Activated CD4-positive, alpha-beta T cell treated with anti-CD3 and anti-CD28 coated beads, Interleukin-2, amount 10 ng/mL, durations not matched to agents 7 days and 5 days (primary cell): Measurements from ENCODE around the gene TBC1D1. TPM values are rescaled to one million over a fixed set of nuclear protein-coding genes. Genes with fewer than 3 reads are reported as not detected.

ENCODE experiments used
- CTCF ChIA-PET: fragments of 350-600 bp; sonication (Branson Sonifier 250); formaldehyde crosslinking; loops from one replicate; lab custom pipeline; 2021; ENCODE audit warnings: antibody characterized with exemption; lab: Charles Lee
- POLR2A ChIA-PET: fragments of 350-600 bp; sonication (Branson Sonifier 250); formaldehyde crosslinking; loops from one replicate; lab custom pipeline; 2021; ENCODE audit warnings: antibody characterized with exemption; lab: Charles Lee
- DNase-seq: peaks from one replicate; pipeline ENCODE4 v3.0.0-alpha.2; 2020
- H3K27ac Mint-ChIP-seq: one replicate; pipeline ENCODE4 v1.8.0; 2021; ENCODE audit warnings: mild to moderate bottlenecking, moderate library complexity, mixed read lengths
- H3K27me3 Mint-ChIP-seq: one replicate; pipeline ENCODE4 v1.8.0; 2021; ENCODE audit warnings: mixed read lengths
- H3K36me3 Mint-ChIP-seq: one replicate; pipeline ENCODE4 v1.8.0; 2021; ENCODE audit warnings: low read depth, mixed read lengths
- H3K4me1 Mint-ChIP-seq: one replicate; pipeline ENCODE4 v1.8.0; 2021; ENCODE audit warnings: mixed read lengths
- H3K4me3 Mint-ChIP-seq: one replicate; pipeline ENCODE4 v1.8.0; 2021; ENCODE audit warnings: mild to moderate bottlenecking, moderate library complexity, mixed read lengths
- H3K9me3 Mint-ChIP-seq: one replicate; pipeline ENCODE4 v1.8.0; 2021; ENCODE audit warnings: mixed read lengths
- total RNA-seq, 2 experiments: library from RNA; stranded (reverse); gene quantifications; one replicate each; pipeline ENCODE4 v1.2.3, GENCODE V29; 2021

The TBC1D1 gene
- total RNA-seq, 2 experiments from 2014 or later: 73.9 to 99.1 TPM

GRCh38 chr4:37893164-37893563 is 2.3 kb downstream of the TBC1D1 start:
- Mint-ChIP-seq H3K27ac (peak overlapping the region; percentile 93), H3K4me3 (peak overlapping the region; percentile 93), H3K27me3 (peaks cover 2% of the 10 kb centered on the region), H3K9me3 (no peaks in the 10 kb centered on the region), H3K36me3 (peaks cover 36% of the 10 kb centered on the region), H3K4me1 (peaks cover 61% of the 10 kb centered on the region)
- no peak for DNase-seq
- CTCF ChIA-PET: no interaction called here
- POLR2A ChIA-PET: no interaction called here

- H3K36me3 Mint-ChIP-seq: peaks cover 54% of the 10 kb centered on the region
- H3K27ac Mint-ChIP-seq: no peak overlapping the region
- DNase-seq: no peak
- H3K4me1 Mint-ChIP-seq: peaks cover 60% of the 10 kb centered on the region
- POLR2A ChIA-PET: no interaction called here
- no peaks in the 10 kb centered on the region for H3K9me3 Mint-ChIP-seq
- peaks cover under 1% of the 10 kb centered on the region for H3K27me3 Mint-ChIP-seq
- CTCF ChIA-PET: interaction anchor here (0.6 kb wide), 1 partner anchor 376 kb away, joined by 4 read pairs; no protein-coding TSS in a partner anchor
- no peak overlapping the region for H3K4me3 Mint-ChIP-seq
These were observed 4.4 kb downstream of the TBC1D1 start for GRCh38 chr4:37895271-37895670.

- Mint-ChIP-seq H3K27me3 (no peaks in the 10 kb centered on the region), H3K27ac (no peak overlapping the region), H3K9me3 (no peaks in the 10 kb centered on the region), H3K4me3 (no peak overlapping the region), H3K4me1 (peaks cover 59% of the 10 kb centered on the region), H3K36me3 (peaks cover 58% of the 10 kb centered on the region)
- ChIA-PET POLR2A (no interaction called here), CTCF (interaction anchor here (0.6 to 1.9 kb wide), 5 partner anchors 9 to 1449 kb away, joined by 3 to 4 read pairs (median 4); no protein-coding TSS in a partner anchor)
- no peak for DNase-seq
These were observed 5.4 kb downstream of the TBC1D1 start for GRCh38 chr4:37896206-37896860.

GRCh38 chr4:37902212-37902611 is 11.3 kb downstream of the TBC1D1 start:
- Mint-ChIP-seq H3K4me3 (no peak overlapping the region), H3K27ac (no peak overlapping the region), H3K4me1 (peaks cover 24% of the 10 kb centered on the region), H3K36me3 (peaks cover 63% of the 10 kb centered on the region), H3K9me3 (no peaks in the 10 kb centered on the region), H3K27me3 (no peaks in the 10 kb centered on the region)
- DNase-seq: no peak
- ChIA-PET POLR2A (no interaction called here), CTCF (no interaction called here)

GRCh38 chr4:37902738-37903693 is 12.1 kb downstream of the TBC1D1 start:
- Mint-ChIP-seq H3K4me3 (no peak overlapping the region), H3K9me3 (no peaks in the 10 kb centered on the region), H3K27me3 (no peaks in the 10 kb centered on the region), H3K36me3 (peaks cover 67% of the 10 kb centered on the region), H3K27ac (no peak overlapping the region), H3K4me1 (peaks cover 25% of the 10 kb centered on the region)
- CTCF ChIA-PET: interaction anchor here (0.6 kb wide), 1 partner anchor 1751 kb away, joined by 4 read pairs; no protein-coding TSS in a partner anchor
- no peak for DNase-seq
- POLR2A ChIA-PET: no interaction called here

GRCh38 chr4:37903901-37904300 is 13.0 kb downstream of the TBC1D1 start:
- DNase-seq: no peak
- ChIA-PET POLR2A (no interaction called here), CTCF (interaction anchor here (0.6 kb wide), 1 partner anchor 1750 kb away, joined by 4 read pairs; no protein-coding TSS in a partner anchor)
- no peaks in the 10 kb centered on the region for H3K9me3 Mint-ChIP-seq
- peaks cover 20% of the 10 kb centered on the region for H3K4me1 Mint-ChIP-seq
- no peak overlapping the region for H3K4me3 Mint-ChIP-seq
- no peaks in the 10 kb centered on the region for H3K27me3 Mint-ChIP-seq
- no peak overlapping the region for H3K27ac Mint-ChIP-seq
- H3K36me3 Mint-ChIP-seq: peaks cover 66% of the 10 kb centered on the region

- Mint-ChIP-seq H3K9me3 (no peaks in the 10 kb centered on the region), H3K4me1 (peaks cover 12% of the 10 kb centered on the region), H3K36me3 (peaks cover 61% of the 10 kb centered on the region), H3K27ac (no peak overlapping the region), H3K27me3 (no peaks in the 10 kb centered on the region), H3K4me3 (no peak overlapping the region)
- POLR2A ChIA-PET: no interaction called here
- no peak for DNase-seq
- CTCF ChIA-PET: interaction anchor here (1.0 to 1.6 kb wide), 2 partner anchors 8 to 9 kb away, joined by 3 to 4 read pairs; no protein-coding TSS in a partner anchor
These were observed 13.9 kb downstream of the TBC1D1 start for GRCh38 chr4:37904824-37905223.

GRCh38 chr4:37905533-37906169 is 14.8 kb downstream of the TBC1D1 start:
- ChIA-PET CTCF (interaction anchor here (1.0 to 1.6 kb wide), 2 partner anchors 9 kb away, joined by 3 to 4 read pairs; no protein-coding TSS in a partner anchor), POLR2A (no interaction called here)
- Mint-ChIP-seq H3K9me3 (no peaks in the 10 kb centered on the region), H3K4me1 (peaks cover 12% of the 10 kb centered on the region), H3K4me3 (no peak overlapping the region), H3K36me3 (peaks cover 54% of the 10 kb centered on the region), H3K27ac (no peak overlapping the region), H3K27me3 (no peaks in the 10 kb centered on the region)
- DNase-seq: no peak

- POLR2A ChIA-PET: no interaction called here
- no peak for DNase-seq
- H3K4me1 Mint-ChIP-seq: peaks cover 13% of the 10 kb centered on the region
- CTCF ChIA-PET: no interaction called here
- no peak overlapping the region for H3K27ac Mint-ChIP-seq
- no peaks in the 10 kb centered on the region for H3K27me3 Mint-ChIP-seq
- H3K9me3 Mint-ChIP-seq: no peaks in the 10 kb centered on the region
- peaks cover 41% of the 10 kb centered on the region for H3K36me3 Mint-ChIP-seq
- H3K4me3 Mint-ChIP-seq: no peak overlapping the region
These were observed 17.8 kb downstream of the TBC1D1 start for GRCh38 chr4:37908488-37909331.

- ChIA-PET CTCF (interaction anchor here (0.7 to 1.1 kb wide), 3 partner anchors 11 to 52 kb away, joined by 3 to 4 read pairs (median 3); no protein-coding TSS in a partner anchor), POLR2A (no interaction called here)
- peaks cover 38% of the 10 kb centered on the region for H3K36me3 Mint-ChIP-seq
- no peak for DNase-seq
- H3K9me3 Mint-ChIP-seq: no peaks in the 10 kb centered on the region
- no peak overlapping the region for H3K4me3 Mint-ChIP-seq
- H3K27ac Mint-ChIP-seq: no peak overlapping the region
- peaks cover 13% of the 10 kb centered on the region for H3K4me1 Mint-ChIP-seq
- no peaks in the 10 kb centered on the region for H3K27me3 Mint-ChIP-seq
These were observed 18.6 kb downstream of the TBC1D1 start for GRCh38 chr4:37909332-37910090.

GRCh38 chr4:37910091-37910486 is 19.2 kb downstream of the TBC1D1 start:
- peaks cover 13% of the 10 kb centered on the region for H3K4me1 Mint-ChIP-seq
- H3K4me3 Mint-ChIP-seq: no peak overlapping the region
- H3K27me3 Mint-ChIP-seq: no peaks in the 10 kb centered on the region
- no peaks in the 10 kb centered on the region for H3K9me3 Mint-ChIP-seq
- DNase-seq: no peak
- ChIA-PET CTCF (interaction anchor here (1.0 to 1.1 kb wide), 2 partner anchors 22 to 53 kb away, joined by 3 read pairs; no protein-coding TSS in a partner anchor), POLR2A (no interaction called here)
- no peak overlapping the region for H3K27ac Mint-ChIP-seq
- H3K36me3 Mint-ChIP-seq: peaks cover 34% of the 10 kb centered on the region
